ENCODE data around the gene PIGR.

Gene PIGR

DNA sequence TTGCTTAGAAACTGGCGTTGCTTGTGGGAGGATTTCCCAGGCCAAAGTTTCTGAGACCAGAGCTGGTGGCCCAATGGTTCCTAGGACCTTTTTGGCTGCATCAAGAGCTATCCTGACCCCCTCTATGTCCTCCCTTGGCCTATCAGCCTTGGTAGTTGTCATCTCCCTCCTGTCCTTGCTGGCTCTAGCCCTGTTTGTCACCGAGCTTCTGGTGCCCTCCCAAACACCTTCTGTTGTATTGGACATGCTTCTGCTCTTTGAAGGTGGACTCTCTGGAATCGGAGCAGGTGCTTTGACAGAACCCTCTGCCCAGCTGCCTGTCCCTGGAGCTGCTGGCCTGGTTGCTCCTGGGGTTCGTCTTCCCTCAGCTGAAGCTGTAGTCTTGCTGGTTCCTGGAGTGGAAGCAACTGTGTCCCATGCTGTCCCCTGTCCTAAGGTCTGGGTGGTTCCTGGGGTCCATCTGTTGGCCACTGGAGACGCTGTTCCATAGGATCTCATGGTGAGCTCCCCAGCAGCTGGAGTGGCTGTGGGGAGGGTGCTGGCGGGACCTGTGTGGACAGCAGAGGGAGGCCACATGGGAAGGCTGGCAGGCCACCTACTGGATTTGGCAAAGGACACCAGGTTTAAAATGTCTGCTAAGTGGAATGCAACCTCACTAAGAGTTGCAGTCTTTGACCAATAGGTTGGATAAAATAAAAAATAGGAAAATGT is 14.6 kb upstream of the PIGR start:
- no peak for DNase-seq (ENCODE audit: low read depth)

DNA sequence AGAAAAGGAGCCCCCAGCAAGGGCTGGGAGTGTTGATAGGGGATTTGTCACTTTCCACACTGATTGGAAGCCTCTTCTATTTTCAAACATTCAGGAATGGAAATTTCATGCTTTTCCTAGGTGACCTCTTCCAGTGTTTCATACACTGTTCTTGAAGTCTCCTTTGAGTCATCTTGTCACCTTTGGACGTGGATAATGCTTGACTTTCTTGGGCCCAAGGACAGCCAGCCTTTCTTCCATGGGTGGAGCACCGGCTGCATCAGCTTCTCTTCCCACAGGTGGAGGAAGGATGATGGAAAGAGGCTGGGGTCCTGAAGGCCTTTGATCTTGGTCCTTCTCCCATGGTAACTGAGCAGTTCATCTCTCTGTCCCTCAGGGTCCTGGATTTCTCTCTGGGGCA is 11.9 kb upstream of the PIGR start:
- DNase-seq (ENCODE audit: low read depth): no peak

DNA sequence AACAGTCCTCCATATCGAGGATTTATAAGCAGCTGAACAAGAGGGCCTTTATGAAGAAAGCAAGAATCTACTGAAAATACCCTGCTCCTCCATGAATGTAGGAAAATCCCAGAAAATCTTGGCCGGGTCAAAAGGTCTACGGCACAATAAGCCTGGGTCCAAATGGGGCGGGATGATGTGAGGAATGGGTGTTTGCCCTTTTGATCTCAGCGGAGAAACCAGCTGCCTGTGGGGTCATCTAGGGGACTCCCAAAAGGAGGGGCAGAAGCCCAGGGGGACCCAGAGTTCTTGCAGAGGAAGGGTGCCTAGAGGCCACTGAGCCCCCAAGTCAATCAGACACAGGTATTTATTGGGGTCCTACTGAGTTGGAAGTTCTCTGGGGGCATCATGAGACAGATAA is 11.4 kb upstream of the PIGR start:
- no peak for DNase-seq (ENCODE audit: low read depth)

DNA sequence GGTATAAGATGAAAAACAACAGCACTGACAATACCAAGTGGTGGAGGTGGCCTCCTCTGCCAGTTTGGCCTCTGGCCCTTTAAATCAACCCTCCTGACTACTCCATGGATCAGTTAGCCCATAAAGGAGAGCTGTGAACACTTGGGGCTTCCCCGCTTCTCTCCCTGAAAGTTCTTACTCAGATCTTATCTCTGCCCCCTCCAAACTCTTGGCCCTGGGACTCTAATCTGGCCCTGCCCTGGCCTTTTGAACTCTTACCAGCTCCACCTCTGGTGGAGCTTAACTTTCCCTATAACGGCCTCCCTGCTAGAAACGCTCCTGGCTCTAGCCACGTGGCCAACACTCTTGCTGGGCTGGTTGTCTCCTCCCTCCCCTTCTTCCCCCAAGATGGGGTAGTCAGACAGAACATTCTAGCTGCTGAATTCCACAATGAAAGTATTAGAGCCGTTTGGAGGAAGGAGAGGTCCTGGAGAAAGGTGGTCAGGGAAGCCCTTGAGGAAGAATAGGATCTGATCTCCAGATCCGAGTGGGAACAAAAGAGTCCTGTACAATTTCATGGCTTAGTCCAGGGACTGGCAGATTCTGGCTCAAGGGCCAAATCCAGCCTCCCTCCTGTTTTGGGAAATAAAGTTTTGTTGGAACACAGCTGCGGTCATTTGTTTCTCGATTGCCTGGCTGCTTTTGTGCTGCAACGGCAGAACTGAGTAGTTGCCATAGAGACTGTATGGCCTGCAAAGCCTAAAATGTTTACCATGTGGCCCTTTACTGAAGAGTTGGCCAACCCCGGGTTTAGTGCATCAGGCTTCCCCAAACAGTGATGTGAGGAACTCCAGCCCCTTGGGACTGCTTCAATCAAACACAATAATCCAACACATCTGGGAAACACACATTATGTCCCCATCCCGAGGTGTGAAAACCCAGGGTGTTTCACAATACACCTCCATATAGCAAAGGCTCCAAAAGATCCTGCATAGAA is 9.5 kb upstream of the PIGR start:
- no peak for DNase-seq (ENCODE audit: low read depth)

DNA sequence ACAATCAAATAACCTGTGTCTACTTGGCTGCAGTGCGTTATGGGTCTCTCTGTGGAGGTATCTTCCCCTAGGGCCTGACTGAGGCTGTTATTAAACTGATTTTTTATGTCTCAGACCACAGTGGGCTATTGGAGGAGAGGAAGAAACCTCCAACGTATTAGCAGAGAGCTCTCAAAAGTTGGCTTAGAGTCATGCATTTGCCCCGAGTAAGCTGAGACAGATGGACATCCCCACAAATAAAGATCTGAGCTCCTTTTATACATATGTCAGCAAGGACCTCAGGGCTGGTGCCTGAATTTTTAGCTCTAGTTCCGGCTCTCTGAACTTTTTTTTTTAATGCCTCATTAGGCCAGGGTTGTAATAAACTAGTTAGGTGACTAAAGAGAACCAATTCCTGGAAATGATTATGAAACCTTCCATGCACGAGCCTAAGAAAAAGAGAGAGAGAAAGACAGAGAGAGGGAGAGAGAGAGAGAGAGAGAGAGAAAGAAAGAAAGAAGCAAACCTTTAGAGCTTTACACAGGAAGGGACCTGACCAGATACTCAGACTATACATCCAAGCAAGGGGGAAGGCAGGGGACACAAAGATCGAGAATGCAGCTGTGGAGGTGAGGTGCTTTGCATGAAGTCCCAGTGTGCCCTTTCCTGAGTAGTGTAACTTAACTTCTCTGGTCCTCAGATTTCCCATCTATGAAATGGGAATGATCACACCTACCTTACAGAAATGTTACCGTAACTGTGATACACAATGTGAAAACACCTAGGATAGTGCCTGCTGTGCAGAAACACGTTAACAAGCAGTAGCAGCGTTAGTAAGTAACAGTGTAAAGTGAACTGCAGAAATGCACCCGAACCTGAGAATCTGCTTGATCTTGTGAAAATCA is 8.4 kb upstream of the PIGR start:
- DNase-seq (ENCODE audit: low read depth): no peak

DNA sequence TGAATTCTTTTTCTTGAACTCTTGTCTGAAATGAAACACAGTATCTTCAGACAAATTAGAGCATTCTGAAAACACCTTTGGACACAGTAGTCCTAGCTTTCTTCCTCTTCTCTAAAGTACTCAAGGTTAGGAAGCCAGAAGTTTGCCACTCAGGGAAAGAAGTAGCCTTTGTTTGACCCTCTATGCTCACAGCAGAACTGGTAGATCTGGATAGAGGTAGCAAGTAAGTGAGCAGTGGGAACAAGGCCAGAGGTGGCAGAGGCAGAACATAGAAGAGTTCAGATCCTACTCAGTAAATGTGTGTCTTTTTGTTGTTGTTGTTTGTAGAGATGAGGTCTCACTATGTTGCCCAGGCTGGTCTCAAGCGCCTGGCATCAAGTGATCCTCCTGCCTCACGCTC is 7.4 kb upstream of the PIGR start:
- DNase-seq (ENCODE audit: low read depth): no peak

DNA sequence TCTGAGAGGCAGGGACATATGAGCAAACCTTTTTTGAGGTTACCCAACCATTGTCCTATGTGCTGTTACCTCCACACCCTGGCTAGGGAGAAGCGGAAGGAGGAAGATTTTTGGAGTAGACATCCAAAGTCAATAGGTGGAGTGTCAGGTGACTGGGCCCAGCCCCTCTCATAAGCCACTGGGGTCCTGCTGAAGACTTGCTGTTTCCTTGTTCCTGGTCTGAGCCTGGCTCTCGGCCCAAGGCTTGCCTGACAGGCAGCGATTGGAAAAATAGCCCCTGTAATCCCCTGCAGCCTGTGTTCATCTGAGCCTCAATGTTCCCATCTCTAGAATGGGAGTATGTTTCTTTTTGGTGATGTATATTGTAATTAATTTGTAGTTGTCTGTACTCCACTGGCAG is 6.9 kb upstream of the PIGR start:
- no peak for DNase-seq (ENCODE audit: low read depth)

DNA sequence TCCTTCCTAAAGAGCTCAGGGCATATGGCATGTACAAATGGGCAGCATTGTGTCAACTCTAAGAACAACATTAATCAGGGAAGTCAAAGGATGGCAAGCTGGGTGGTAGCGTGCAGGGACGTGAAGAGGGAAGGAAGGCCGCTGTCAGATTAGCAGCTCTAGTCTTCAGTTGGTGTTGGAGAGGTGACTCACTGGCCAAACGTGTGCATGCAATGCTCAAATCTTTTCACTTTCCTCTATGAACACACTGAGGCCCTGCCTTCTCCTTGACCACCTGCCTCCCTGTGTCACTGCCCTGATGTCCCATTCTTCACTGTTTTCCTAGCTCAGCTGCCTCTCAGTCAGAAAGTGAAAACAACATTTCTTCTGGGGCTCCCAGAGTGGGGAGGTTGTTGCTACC is 5.9 kb upstream of the PIGR start:
- no peak for DNase-seq (ENCODE audit: low read depth)

DNA sequence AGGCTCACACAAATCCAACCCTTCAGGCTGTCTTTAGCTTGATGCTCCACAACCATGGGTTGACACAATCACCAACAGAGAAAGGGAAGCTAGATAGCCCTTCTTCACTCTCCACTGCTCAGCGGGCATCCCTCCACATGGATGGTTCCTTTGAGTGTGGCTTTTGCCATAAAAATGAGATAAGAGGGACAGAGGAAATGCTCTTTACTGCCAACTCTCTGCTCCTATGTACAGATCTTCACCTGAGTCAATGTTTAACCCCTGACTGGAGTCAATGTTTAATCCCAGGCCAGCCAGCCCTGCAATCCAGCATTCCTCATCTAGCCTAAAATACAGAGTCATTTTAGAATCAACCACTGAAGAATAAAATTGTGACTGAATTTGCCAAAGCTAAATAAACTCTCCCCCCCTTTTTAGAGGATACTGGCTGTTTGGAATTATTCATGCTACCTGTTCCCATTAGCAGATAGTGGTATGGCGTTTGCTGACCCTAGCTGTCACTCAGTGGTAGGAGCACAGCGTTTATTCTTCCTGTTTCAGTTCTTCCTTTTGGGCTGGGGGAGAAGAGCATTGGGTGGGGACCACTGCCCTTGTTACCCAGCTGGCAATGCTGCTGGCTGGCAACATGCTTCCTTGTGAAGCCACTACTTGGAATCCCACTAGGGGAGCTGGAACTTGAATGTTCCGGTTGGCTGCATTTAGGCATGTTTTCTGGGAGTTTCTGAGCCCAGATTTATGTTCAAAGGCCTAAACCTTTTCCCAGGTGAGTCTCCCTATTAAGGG is 5.2 kb upstream of the PIGR start:
- no peak for DNase-seq (ENCODE audit: low read depth)

DNA sequence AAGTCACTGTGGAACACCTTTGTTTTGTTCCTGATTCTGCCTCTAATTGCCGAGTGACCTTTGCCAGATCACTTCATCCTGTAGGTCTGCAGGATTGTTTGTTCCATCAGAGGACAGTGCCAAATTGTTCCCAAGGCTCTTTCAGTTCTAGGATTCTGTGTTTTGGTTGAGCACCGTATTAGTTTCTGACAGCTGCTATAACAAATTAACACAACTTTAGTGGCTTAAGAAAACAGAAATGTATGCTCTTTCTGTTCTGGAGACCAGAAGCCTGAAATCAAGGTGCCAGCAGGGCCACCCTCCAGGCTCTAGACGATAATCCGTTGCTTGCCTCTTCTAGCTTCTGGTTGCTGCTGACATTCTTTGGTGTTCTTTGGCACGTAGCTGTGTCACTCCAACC is 3.4 kb upstream of the PIGR start:
- no peak for DNase-seq (ENCODE audit: low read depth)

DNA sequence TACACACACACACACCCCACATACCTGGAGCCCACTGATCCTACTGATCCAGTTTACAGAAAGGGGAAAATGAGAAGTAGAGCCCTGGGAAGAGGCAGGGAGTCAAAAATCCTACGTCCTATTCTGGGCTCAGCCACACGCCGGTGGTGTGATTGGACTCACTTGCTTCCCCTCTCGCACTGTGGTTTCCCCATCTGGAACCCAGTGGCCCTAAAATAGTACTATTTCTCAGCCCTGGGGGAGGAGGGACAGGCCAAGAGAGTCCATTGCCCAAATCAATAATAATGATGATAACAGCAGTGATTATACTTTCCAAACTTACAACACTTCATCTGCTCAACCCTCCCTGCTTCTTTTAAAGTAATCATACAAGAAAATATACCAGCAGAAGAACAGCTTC is 2.9 kb upstream of the PIGR start:
- DNase-seq (ENCODE audit: low read depth): no peak

DNA sequence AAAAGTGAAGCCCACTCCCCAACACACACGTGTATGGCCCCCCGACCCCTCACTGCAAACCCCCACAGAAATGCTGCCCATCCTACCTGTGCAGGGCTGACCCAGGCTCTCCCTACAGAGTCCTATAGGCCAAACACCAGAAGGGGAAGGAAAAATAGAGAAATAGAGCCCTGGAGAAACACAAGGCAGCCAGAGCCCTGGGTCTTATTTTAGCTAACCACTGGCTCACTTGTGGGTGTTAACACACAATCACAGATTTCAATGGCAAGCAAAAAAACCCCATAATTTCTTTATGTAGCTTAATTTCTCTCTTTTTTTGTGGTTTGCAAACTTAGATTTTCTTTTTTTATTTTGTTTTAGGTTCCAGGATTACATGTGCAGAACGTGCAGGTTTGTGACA is 989 bp upstream of the PIGR start:
- no peak for DNase-seq (ENCODE audit: low read depth)

DNA sequence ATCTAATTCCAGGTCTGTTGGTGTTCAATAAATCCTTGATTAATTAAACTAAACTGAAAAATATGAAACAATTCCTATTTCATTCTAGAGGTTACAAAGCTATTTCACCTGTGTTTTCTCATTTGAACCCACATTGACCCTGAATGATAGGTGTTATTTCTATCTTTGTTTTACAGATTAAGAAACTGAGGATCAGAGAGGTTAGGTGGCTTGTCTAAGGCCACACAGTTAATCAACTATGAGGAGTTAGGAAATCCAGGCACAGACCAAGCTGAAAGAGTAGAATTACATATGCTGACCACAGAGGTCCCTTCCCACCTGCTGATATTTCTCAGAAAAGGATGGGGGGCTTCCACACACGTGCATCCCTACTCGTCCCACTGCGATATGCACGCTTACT is 487 bp downstream of the PIGR start:
- DNase-seq (ENCODE audit: low read depth): no peak

DNA sequence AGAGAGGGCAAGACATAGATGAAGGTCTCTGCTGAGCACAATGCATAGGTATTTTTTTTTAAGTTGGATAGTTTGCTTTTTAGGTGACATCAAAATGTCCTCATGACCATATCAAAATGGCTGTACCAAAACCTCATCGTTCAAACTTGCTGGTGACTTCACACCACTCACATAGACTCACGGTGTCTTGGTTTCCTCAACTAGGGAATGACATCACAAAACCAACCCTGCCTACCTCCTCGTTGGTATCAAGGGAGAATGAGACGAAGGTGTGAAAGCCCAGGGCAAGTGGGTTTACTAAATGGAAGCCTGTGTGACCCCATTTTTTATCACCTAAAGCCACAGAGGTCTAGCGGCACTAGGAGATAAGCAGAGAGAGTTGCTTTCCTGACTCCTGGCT is 1.6 kb downstream of the PIGR start:
- DNase-seq (ENCODE audit: low read depth): no peak

DNA sequence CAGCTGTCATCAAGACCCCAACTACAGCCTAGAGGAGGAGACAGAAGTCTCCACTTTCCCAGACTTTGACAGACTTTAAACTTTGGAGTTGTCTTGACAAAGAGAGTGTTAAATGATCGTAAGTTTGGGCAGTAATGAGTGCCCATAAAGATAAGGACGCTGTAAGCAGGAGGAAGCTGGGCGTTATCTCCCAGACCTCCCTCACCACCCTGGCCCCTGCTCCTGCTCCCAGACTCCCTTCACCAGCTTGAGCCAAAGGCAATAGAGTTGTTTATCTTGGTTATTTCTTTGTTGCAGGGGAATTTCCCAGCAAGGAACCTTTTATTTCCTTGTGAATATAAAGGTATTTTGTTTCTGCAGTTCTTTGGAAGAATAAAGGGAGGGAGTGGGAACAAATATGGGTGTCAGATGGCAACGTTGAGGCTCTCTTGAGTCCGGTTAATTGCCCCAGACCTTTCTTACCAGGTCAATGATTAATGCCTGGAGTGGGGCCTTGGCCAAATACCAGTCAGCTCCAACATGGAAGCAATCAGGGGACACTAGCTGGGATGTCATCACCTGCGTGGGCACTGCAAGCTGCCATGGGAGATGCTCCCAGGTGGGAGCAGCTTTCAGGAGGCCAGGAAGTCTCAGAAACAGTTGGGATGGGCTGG is 4.4 kb downstream of the PIGR start:
- no peak for DNase-seq (ENCODE audit: low read depth)

DNA sequence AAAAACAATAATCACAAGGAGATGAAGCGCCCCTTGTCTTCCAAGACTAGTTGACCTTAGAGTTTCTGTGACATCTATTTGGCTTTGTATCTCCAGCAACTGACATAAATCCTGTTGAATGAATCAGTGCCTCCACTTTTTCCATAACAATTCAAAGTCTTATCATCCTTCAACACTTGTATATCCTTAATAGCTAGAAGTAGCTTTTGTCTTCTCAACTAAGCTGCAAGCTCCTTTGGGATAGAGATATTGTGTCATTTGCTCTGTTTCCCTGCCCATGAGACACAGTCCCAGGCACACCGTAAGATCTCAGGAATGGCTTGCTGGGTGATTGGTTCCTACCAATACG is 5.7 kb downstream of the PIGR start:
- DNase-seq (ENCODE audit: low read depth): no peak

DNA sequence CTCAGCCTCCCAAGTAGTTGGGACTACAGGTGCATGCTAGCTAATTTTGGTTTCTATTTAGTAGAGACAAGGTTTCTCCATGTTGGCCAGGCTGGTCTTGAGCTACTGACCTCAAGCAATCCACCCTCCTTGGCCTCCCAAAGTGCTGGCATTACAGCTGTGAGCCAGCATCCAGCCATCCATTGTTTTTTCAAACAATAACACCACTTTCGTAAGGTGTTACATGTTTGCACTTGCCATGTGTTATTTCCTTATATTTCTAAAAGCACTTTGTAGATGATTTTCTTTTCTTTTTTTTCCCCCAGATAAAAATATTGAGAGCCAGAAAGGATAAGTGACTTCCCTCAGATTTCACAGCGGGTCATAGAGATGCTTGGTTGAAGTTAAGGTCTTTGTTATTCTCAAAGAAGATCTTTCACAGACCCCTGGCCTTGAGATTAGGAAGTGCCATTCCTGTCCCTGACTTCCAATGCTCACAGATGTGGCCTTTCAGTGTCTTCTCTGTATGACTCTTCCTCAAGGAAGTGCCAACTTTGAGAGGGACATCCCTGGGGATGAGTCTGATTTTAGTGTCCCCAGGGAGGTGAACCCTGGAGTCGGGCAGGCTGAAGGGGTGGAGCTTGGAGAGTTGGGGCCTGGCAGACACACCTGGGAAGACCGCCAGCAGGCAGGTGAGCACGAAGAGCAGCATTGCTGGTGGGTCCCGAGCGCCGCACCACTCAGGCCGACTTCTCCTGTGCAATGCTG is 6.3 kb downstream of the PIGR start:
- no peak for DNase-seq (ENCODE audit: low read depth)

DNA sequence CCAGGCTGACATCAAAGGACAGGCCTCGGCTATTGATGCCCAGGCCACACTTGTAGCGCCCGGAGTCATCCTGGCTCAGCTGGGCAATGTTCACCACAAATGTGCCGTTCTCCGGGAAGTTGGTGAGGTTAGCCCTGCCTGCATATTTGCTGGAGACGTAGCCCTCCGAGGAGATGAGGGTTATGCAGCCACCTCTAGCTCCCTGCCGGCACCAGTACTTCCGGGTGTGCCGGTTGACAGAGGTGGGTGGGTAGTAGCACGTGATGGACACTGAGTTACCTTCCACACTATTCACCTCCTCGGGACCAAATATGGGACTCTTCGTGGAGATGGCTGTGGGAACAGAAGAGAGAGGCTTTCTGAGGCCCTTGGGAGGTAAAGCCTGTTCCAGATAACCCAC is 7.1 kb downstream of the PIGR start:
- DNase-seq (ENCODE audit: low read depth): no peak

DNA sequence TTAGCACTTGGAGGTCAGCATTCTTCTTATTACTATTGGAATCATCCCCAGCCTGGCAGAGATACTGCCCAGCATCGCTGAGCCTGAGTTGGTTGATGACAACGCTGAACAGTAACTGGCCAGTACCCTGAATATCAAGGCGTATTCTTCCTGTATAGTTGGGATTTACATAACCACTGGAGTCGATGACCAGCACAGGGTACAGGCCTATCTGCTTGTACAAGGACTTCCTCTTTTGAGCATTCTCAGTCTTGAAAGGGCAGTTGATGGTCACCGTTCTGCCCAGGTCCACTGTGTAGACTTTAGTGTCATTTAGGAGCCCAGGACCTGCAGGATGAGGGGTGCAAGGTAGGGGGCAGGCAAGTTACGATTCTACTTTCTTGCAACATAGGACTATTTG is 8.8 kb downstream of the PIGR start:
- DNase-seq (ENCODE audit: low read depth): no peak

DNA sequence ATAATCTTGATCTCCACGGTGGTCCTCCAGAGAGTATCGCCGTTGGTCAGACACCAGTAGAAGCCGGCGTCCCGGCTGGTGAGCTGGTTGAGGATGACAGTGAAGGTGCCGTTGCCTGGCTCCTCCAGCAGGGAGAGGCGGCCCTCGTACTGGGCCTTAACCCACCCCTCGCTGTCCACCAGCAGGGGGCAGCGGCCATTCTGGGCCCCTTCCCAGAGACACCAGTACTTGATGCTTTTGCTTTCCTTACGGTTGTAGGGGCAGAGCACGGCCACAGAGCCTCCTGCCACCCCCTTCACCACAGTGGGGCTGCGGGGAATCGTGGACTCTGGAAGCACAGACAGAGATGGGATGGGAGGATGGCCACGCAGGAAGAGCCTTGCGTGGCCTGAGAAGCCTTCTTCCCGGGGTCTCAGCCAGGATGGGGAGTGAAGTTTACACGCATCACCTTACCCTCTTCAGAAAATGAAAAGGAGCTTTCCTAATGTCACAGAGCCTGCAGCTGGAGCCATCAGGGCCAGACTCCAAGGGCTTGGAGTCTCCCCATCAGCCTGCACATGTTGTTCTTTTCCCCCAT is 10.7 kb downstream of the PIGR start:
- DNase-seq (ENCODE audit: low read depth): no peak

Measured in T follicular helper cell (primary cell).